ENCODE results near the gene APOB. TPM values are rescaled to one million over a fixed set of nuclear protein-coding genes. Genes with fewer than 3 reads are reported as not detected.

The APOB gene
- total and polyA plus RNA-seq, 2 of the 13 experiments (the other 11 are each of a cell fraction or from before 2014, with no cell fraction given): 1,569 to 2,515 TPM

DNA sequence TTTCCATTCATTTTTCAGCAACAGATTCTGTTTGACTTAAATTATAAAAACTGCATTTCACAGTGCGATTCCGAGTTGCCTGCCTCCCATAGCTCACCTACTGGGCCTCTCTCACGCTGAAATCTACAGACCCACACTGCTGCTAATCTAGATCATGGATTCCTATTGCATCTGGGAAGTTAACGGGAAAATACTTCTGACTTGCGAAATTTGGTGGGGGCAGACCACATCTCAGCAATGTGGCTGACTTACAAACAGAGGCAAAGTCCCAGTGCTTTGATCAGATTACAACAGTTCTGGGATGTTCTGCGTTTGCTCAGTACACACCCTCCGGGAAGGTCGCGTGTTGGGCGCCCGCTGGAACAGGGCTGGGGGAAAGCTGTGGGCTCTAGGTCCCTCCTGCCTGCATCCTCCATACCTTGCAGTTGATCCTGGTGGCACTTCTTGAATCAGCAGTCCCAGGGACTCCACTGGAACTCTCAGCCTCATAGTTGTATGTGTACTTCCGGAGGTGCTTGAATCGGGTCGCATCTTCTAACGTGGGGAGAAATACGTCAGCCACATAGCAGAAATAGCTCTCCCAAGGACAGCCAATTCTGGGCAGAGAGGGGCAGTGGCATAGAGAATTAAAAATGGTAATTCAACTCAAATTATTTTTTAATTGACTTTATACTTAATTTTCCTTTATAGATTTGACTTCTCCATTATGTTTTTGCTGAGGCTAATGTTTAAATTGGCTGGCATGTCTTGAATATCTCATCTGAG is 1.7 kb downstream of the APOB start (continued):
- TF ChIP-seq JUND (CRISPR knock-in tag; IDR thresholded peaks at IDR 0.05): no peak
- TF ChIP-seq, protein P1, sequence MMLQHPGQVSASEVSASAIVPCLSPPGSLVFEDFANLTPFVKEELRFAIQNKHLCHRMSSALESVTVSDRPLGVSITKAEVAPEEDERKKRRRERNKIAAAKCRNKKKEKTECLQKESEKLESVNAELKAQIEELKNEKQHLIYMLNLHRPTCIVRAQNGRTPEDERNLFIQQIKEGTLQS (CRISPR knock-in tag; IDR thresholded peaks at IDR 0.05): no peak
- TF ChIP-seq ZNF772 (CRISPR knock-in tag; IDR thresholded peaks at IDR 0.05): no peak
- no peak for TF ChIP-seq ZNF460 (CRISPR knock-in tag; IDR thresholded peaks at IDR 0.05; ENCODE audit: borderline replicate concordance)
- TF ChIP-seq ZNF720 (CRISPR knock-in tag; IDR thresholded peaks at IDR 0.05): no peak
- TF ChIP-seq MAFG (CRISPR knock-in tag; IDR thresholded peaks at IDR 0.05): no peak
- peak; percentile 88 for TF ChIP-seq CREM (IDR thresholded peaks at IDR 0.05)
- TF ChIP-seq CREM (CRISPR knock-in tag; IDR thresholded peaks at IDR 0.05): no peak
- peak; percentile 26; the same call in 1 of the 2 replicates for TF ChIP-seq FOXP1 (IDR thresholded peaks at IDR 0.05)
- peak; percentile 75 for TF ChIP-seq FOXP1 (CRISPR knock-in tag; IDR thresholded peaks at IDR 0.05)
- peak; percentile 55; the same call in 1 of the 2 replicates for TF ChIP-seq ZMYM2 (CRISPR knock-in tag; IDR thresholded peaks at IDR 0.05)
- TF ChIP-seq, protein P2, sequence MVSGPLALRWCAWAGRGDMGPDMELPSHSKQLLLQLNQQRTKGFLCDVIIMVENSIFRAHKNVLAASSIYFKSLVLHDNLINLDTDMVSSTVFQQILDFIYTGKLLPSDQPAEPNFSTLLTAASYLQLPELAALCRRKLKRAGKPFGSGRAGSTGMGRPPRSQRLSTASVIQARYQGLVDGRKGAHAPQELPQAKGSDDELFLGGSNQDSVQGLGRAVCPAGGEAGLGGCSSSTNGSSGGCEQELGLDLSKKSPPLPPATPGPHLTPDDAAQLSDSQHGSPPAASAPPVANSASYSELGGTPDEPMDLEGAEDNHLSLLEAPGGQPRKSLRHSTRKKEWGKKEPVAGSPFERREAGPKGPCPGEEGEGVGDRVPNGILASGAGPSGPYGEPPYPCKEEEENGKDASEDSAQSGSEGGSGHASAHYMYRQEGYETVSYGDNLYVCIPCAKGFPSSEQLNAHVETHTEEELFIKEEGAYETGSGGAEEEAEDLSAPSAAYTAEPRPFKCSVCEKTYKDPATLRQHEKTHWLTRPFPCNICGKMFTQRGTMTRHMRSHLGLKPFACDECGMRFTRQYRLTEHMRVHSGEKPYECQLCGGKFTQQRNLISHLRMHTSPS (CRISPR knock-in tag; IDR thresholded peaks at IDR 0.05; ENCODE audit: low read depth): no peak
- peak; percentile 89 for TF ChIP-seq BCL6 (CRISPR knock-in tag; IDR thresholded peaks at IDR 0.05)
- TF ChIP-seq, protein P3, sequence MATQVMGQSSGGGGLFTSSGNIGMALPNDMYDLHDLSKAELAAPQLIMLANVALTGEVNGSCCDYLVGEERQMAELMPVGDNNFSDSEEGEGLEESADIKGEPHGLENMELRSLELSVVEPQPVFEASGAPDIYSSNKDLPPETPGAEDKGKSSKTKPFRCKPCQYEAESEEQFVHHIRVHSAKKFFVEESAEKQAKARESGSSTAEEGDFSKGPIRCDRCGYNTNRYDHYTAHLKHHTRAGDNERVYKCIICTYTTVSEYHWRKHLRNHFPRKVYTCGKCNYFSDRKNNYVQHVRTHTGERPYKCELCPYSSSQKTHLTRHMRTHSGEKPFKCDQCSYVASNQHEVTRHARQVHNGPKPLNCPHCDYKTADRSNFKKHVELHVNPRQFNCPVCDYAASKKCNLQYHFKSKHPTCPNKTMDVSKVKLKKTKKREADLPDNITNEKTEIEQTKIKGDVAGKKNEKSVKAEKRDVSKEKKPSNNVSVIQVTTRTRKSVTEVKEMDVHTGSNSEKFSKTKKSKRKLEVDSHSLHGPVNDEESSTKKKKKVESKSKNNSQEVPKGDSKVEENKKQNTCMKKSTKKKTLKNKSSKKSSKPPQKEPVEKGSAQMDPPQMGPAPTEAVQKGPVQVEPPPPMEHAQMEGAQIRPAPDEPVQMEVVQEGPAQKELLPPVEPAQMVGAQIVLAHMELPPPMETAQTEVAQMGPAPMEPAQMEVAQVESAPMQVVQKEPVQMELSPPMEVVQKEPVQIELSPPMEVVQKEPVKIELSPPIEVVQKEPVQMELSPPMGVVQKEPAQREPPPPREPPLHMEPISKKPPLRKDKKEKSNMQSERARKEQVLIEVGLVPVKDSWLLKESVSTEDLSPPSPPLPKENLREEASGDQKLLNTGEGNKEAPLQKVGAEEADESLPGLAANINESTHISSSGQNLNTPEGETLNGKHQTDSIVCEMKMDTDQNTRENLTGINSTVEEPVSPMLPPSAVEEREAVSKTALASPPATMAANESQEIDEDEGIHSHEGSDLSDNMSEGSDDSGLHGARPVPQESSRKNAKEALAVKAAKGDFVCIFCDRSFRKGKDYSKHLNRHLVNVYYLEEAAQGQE (IDR thresholded peaks at IDR 0.05; ENCODE audit: borderline replicate concordance in 1 of 2, low read depth in 1 of 2, low read length in 2 of 2): peak in 1 of 2 experiments; percentile 73; a peak in 2 of 4 replicates
- TF ChIP-seq, protein P4, sequence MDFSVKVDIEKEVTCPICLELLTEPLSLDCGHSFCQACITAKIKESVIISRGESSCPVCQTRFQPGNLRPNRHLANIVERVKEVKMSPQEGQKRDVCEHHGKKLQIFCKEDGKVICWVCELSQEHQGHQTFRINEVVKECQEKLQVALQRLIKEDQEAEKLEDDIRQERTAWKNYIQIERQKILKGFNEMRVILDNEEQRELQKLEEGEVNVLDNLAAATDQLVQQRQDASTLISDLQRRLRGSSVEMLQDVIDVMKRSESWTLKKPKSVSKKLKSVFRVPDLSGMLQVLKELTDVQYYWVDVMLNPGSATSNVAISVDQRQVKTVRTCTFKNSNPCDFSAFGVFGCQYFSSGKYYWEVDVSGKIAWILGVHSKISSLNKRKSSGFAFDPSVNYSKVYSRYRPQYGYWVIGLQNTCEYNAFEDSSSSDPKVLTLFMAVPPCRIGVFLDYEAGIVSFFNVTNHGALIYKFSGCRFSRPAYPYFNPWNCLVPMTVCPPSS (IDR thresholded peaks at IDR 0.05): no peak
- peak; percentile 91 for TF ChIP-seq CEBPG (CRISPR knock-in tag; IDR thresholded peaks at IDR 0.05)
- TF ChIP-seq ZNF619 (CRISPR knock-in tag; IDR thresholded peaks at IDR 0.05): 0 out of 2 replicates have a peak, but pooled peaks have one; percentile 76
- no peak for TF ChIP-seq DNMT1 (CRISPR knock-in tag; IDR thresholded peaks at IDR 0.05)
- no peak for TF ChIP-seq AGO1 (IDR thresholded peaks at IDR 0.05; ENCODE audit: low read depth, low read length, poor library complexity, severe bottlenecking)
- no peak for TF ChIP-seq CC2D1A (CRISPR knock-in tag; IDR thresholded peaks at IDR 0.05)
- peak; percentile 58; the same call in 1 of the 2 replicates for TF ChIP-seq ZNF788 (CRISPR knock-in tag; IDR thresholded peaks at IDR 0.05; ENCODE audit: borderline replicate concordance)
- TF ChIP-seq PAX8 (CRISPR knock-in tag; IDR thresholded peaks at IDR 0.05; ENCODE audit: borderline replicate concordance): 0 out of 2 replicates have a peak, but pooled peaks have one; percentile 82
- TF ChIP-seq KAT2B (IDR thresholded peaks at IDR 0.05; ENCODE audit: borderline replicate concordance, low read depth, low read length): no peak

Measured in HepG2 (cell line).